Activated T-helper 1 cell treated with Interleukin-2 at 50 U/mL for 16 hours (primary cell): Measurements from ENCODE around the gene ACIN1.

Experiments used
- DNase-seq: peaks from one replicate; pipeline ENCODE4 v3.0.0-alpha.2; 2020; ENCODE audit warnings: low read depth

ACIN1 gene

GRCh38 chr14:23013054-23013748 lies 81.7 kb downstream of the ACIN1 start:
- no peak for DNase-seq

- DNase-seq, result peak; percentile 69
Measured at GRCh38 chr14:23009939-23010726, 84.8 kb downstream of the ACIN1 start, which contains the start of gene C14orf93. TSS of gene C14orf93 (minus strand) at chr14:23010143. CDS start at chr14:22999023, 11,120 bp downstream.

GRCh38 chr14:23009483-23009938 lies 85.4 kb downstream of the ACIN1 start:
- no peak for DNase-seq

- no peak for DNase-seq
Measured at GRCh38 chr14:23008831-23009230, 86.1 kb downstream of the ACIN1 start.
